GM18499 (cell line): ENCODE data around the gene SELENOV.

Source experiments
- ATAC-seq: cut with Tn5 transposase; IDR thresholded peaks from one replicate; pipeline ENCODE4 v1.9.1; 2021; ENCODE audit warnings: moderate number of reproducible peaks; ENCODE audit not compliant: insufficient read depth, unreplicated experiment

The SELENOV gene

DNA sequence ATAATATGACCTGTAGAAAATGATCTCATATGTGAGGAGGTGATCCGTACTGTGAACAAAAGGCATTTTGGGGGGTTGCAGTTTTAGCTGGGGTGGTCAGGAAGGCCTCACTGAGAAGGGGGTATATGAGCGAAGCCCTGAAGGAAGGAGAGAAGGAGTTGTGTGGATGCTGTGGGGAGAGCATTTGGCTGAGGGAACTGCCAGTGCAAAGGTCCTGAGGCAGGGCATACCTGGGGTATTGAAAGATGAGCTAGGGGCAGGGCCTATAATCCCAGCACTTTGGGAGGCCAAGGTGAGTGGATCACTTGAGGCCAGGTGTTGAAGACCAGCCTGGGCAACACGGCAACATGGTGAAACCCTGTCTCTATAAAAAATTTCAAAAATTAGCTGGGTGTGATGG, 2.5 kb downstream of the SELENOV start:
- no peak for ATAC-seq

DNA sequence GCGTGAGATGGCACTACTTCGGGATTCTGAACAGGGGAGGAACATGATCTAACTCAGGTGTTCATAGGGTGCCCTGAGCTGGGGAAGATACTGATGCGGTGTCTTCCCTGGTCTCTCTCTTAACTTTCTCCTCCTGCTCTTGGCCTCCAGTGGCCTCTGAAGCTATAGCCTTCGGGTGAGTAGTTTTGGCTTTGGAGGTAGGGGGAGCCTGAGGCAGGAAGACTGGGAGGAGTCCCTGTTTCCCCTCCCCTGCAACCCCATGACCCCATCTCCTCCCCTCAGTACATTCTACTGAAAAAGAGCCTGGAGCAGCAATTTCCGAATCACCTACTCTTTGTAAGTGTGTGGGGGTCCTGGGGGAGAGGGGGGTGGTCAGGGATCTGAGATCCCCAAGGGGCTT, 3.5 kb downstream of the SELENOV start:
- ATAC-seq: no peak

DNA sequence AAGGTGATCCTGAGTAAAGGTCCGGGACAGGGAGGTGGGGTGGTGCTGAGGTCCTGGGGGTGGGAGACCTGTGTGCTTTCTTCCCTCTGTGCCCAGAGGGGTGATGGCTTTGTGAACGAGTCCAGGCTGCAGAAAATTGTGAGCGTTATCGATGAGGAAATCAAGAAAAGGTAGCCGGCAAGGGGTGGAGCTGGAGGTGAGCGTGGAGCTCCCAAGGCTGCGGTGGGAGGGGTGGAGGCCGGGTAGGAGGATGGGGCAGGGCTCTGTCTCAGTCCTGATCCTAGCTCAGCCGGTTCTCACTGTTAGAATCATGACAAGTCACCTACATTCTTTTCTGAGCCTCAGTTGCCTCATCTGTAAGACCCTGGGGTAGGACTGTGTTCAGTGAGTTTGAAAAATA, 4.0 kb downstream of the SELENOV start:
- no peak for ATAC-seq

DNA sequence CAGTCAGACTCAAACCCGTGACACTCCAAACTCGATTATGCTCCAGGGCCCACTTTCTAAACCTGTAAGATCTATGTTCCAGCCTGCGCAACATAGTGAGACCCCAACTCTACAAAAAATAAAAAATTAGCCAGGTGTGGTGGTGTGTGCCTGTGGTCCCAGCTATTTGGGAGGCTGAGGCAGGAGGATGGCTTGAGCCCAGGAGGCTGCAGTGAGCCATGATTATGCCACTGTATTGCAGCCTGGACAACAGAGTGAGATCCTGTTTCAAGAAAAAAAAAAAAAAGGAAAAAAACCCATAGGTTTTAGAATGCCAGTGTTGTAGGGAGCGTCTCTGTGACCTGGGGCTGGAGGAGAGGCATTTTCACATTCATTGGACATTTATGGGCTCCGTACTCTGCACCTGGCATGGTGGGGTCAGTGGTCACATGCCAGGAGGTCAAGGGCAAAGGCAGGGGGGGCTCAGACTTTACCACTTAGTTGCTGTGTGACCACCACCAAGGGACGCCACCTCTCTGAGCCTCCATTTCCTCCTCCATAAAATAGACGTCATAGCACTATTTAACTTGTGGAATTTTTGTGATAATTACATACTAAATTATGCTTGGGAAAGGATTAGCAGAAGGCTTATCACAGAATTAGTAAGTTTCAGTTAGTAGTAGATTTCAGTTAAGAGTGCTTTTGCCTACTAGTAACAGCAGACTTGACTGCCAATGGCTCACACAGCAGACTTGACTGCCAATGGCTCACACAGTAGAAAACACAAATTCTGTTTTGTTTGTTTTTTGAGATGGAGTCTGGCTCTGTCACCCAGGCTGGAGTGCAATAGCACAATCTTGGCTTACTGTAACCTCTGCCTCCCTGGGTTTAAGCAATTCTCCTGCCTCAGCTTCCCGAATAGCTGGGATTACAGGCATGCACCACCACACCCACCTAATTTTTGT, 5.9 kb downstream of the SELENOV start:
- ATAC-seq: no peak

DNA sequence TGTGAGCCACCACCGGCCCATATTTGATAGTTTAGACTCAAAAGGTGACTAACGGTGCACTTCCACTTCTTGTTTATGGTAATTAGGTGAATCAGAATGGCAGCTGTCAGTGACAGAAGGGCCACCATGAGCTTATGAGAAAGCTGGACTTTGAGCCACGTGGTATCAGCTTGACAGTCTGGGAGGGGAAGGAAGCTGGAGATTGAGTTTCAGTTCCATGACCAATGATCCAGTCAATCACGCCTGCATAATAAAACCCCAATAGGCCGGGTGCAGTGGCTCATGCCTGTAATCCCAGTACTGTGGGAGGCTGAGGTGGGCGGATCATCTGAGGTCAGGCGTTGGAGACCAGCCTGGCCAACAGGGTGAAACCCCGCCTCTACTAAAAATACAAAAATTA, 9.6 kb downstream of the SELENOV start:
- ATAC-seq: no peak

DNA sequence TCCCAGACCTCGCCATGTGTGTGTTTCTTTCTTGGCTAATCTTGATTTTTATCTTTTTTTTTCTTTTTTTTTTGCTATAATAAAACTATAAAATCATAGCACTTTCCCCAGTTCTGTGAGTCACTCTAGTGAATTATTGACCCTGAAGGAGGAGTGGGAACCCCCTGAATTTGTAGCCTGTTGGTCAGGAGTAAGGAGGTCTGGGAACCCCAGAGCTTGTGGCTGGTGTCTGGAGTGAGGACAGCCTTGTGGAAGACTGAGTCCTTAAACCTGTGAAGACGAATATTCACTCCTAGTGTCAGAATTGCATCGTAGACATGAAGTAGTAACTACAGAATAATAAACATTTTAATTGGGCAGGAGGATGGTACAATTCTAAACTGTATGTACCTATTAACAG, 10.3 kb downstream of the SELENOV start:
- ATAC-seq: no peak

DNA sequence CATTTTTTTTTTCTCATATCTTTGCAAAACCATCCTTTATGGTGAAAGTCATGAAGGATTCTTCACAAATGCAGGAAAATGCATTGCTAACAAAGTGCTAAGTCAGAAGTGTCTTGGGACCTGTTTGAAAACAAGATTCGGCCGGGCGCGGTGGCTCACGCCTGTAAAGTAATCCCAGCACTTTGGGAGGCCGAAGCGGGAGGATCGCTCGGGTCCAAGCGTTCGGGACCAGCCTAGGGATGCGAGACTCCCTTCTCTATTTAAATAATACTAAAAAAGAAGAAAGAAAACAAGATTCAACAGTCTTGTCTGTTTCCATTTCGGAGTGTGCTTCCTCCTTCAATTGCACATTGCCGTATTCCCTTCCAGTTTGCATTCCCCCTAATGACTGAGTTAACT, 16.9 kb downstream of the SELENOV start:
- ATAC-seq: no peak

DNA sequence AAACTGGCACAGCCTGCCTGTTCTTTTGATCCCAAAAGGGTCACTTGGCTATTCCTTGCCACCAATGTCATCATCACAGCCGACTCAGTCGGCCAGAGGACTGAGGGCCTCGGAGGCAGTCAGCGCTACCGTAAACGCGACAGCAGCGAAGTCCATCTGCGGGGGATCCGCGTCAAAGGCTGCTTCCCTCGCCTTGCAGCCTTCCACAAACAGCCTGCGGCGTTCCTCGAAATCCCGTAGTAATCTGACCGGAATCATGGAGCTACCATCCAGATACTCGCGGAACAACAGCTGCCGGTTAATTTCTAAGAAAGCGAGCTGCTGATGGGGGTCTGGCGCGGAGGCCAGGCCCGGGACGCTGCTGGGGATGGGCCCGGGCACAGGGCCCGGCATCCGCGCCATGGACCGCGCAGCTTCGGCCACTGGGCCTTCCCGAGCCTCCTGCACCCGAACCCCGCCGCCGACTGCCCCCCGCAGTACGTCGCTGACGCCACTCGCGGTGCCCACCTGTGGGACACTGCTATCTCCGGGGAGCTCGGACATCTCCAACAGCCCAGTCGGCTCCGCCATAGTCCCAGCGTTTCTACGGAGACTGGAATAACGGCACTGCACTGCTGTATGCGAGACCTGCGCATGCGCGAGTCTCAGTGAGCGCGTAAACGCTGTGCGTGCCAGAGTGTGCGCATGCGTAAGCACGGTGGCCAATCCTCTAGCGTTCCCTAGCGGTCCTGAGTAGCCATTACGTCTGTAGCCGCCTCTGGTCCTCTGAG, 17.5 kb downstream of the SELENOV start, which contains the start of gene EID2B:
Gene EID2B (minus strand): TSS at position 620 of the 770 bp plus-strand sequence. CDS start 50 bp downstream, at position 570.
- ATAC-seq: peak; percentile 75

DNA sequence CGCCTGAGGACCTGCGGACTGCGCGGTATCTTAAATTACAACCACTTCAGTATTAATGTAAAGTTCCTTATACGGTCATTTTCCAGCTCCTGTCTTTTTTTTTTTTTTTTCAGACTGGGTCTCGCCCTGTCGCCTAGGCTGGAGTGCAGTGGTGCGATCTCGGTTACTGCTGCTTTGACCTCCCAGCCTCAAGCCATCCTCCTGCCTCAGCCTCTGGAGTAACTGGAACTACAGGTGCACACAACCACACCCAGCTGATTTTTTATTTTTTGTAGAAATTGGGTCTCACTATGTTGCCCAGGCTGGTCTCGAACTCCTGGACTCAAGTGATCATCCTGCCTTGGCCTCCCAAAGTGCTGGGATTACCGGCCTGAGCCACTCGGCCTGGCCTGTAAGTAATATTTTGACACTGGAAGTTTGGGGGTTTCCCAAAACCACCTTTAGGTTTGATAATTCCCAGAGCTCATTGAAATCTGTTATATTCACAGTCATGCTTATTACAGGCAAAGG, 18.1 kb downstream of the SELENOV start:
- ATAC-seq: no peak

DNA sequence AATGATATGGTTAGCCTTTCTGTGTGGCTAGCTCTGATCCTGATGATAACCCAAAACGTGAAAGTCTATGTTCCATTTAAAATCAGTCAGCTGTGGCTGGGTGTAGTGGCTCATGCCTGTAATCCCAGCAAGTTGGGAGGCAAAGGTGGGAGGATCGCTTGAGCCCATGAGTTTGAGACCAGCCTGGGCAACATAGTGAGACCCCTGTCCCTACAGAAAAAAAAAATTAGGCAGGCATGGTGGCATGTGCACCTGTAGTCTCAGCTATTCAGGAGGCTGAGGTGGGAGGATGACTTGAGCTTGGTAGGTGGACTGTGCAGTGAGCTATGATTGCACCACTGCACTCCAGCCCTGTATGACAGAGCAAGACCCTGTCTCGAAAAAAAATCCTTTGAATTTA, 18.9 kb downstream of the SELENOV start:
- no peak for ATAC-seq

DNA sequence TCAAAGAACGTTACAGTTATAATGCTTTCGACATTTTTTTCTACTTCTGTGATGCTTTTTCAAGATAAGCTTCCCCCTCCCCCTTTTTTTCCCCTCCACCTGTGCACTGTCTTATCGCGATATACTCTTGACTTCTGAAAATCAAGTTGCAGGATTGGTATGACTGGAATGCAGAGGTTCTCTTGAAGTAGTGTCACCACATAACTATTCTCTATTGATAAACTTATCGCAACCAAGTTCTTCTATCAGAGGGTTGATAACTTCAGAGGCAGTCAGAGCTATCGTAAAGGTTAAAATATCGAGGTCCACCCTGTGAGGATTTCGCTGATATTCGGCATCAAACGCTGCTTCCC, 24.2 kb downstream of the SELENOV start:
- ATAC-seq: no peak

DNA sequence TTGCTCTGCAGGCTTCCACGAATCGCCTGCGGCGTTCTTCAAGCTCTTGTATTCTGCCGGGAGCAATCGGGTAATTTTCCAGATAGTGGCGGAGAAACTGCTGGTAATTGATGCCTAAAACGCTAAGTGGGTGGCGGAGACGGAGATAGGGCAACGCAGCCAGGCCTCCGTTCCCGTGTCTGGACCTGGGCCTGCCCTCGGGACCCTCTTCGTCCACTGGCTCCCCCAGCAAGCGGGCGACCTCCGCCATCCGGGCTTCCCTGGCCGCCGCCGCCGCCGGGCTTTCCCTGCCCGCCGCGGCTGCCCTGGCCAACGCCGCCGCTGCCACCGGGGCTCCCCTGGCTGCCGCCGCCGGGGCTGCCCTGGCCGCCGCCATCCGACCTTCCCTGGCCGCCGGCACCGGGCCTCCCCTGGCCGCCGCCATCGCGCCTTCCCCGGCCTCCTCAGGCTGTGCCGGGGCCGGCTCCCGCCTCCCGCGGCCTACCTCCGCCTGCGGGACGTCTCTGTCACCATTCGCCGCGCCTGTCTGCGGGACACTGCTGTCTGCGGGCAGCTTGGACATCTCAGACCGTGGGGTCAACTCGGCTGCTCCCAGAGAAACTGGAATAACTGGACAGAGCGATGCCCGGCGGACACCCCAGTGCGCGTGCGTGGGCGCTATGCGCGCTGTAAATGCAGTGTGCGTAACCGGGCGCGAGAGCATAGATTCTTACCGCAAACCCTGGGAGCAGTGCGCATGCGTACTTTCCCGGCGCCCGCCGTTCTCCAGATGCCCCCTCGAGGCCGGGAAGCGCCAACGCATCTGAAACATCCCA, 24.8 kb downstream of the SELENOV start, which contains the start of gene EID2:
Gene EID2 (minus strand): TSS at position 644 of the 815 bp plus-strand sequence. CDS start 82 bp downstream, at position 562.
- peak; percentile 54 for ATAC-seq

DNA sequence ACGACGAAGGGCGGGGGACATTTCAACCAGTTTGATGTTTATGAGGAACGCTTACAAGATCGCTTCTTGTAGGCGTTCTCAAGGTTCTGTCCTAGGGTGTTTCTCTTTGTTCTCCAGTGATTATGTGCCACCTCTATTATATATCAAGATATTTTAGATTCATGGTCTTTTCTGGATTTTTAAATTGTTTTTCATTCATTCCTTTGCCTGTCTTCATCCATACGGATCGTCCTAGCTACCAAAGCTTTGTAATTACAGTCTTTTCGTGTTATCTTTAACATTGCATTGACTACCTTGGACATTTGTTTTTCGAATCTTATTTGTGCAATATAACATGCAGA, 25.4 kb downstream of the SELENOV start:
- ATAC-seq: no peak

DNA sequence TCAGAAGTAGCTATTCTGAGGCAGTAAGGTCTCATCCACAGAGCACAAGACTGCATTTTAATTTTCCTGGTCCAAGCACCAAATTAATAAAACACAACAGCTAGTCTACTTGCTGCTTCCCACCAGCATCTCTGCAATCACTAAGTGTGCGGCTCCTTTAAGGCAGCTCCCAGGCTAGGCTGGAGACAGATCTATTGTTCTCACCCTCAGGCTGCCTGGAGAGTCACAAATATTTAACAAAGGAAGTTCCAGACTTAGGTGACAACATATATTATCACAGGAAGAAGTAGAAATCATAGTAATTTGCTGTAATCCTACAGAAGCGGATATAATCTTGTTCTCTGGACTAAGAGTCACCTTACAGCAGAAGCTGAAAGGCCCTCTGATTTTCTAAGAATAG, 27.3 kb downstream of the SELENOV start:
- ATAC-seq: no peak

DNA sequence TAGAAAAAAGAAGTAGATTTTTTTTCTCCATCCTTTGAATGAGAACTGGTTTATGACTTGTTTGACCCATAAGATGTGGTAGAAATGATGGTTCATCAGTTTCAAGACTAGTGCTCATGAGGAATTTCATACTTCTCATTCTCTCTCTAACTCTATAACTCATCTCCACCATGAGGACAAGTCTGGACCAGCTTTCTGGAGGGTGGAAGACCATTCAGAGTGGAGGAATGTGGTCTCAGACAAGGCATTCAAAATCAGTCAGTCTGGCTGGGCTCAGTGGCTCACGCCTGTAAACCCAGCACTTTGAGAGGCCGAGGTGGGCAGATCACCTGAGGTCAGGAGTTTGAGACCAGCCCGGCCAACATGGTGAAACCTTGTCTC, 28.5 kb downstream of the SELENOV start:
- ATAC-seq: no peak

DNA sequence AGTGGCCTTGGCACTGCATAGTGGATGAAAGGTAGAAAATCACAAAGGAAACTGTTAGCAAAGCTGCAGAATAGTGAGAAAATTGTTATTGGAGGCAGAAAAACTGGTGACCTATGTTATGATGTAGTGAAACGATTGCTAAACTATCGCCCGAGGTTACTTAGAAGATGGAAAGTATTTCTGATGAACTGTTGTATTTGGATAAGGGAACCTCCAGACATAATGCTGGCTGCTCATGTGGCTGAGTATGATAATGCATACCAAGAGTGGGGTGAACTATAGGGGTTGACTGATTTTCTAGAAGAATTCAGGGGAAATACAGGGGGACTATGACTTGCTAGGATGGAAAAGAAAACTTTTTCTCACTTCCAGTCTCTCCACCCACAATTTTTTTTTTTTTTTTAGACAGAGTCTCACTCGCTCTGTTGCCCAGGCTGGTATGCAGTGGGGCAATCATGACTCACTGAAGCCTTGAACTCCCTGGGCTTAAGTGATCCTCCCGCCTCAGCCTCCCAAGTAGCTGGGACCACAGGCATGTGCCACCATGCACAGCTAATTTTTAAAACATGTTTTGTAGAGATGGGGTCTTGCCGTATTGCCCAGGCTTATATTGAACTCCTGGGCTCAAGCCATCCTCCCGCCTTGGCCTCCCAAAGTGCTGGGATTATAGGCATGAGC, 29.4 kb downstream of the SELENOV start:
- no peak for ATAC-seq

DNA sequence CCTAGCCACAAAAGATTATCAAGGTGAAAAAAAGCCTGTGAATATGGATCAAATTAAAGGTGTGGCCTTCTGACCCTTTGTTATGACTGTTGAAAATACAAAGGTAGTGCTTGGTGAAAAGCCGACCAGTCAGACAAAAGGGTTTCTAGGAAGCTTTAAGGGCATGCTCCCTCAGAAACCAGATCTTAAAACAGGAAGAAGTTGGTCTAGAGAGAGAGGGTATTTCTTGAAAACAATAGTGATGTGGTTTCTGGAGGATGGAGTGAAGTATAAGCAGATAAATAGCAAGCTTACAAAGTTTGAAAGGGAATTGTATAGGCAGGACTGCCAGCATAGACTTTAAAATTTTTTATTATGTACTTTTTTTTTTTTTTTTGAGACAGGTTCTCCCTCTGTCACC, 30.0 kb downstream of the SELENOV start:
- no peak for ATAC-seq

DNA sequence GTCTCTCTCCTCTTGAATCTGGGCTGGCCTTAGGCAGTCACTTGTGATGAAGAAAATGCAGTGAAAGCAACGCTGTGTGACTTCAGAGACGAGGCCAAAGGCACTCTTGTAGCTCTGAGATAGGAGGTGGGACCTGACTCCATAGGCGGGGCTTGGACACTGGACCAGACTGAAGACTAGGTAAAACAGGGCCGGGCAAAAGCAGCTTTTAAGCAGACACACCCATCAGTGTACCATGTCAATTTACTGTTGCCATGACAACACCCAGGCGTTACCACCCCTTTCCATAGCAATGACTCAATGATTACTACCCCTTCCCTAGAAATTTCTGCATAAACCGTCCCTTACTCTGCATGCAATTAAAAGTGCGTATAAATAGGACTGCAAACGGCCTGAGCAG, 31.7 kb downstream of the SELENOV start:
- no peak for ATAC-seq

DNA sequence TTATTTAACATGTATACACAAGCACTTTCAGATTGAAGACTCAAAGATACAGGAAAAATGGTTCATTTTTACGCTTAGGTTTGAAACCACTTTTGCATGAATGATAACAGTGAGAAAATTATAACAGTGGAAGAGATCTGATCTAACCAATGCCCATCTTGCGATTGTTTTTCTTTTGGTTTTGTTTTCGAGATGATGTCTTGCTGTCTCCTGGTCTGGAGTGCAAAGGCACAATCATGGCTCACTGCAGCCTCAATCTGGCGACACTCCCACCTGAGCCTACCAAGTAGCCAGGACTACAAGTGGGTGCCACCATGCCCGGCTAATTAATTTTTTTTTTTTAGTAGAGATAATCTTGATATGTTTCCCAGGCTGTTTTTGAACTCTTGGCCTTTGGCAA, 35.3 kb downstream of the SELENOV start:
- no peak for ATAC-seq

DNA sequence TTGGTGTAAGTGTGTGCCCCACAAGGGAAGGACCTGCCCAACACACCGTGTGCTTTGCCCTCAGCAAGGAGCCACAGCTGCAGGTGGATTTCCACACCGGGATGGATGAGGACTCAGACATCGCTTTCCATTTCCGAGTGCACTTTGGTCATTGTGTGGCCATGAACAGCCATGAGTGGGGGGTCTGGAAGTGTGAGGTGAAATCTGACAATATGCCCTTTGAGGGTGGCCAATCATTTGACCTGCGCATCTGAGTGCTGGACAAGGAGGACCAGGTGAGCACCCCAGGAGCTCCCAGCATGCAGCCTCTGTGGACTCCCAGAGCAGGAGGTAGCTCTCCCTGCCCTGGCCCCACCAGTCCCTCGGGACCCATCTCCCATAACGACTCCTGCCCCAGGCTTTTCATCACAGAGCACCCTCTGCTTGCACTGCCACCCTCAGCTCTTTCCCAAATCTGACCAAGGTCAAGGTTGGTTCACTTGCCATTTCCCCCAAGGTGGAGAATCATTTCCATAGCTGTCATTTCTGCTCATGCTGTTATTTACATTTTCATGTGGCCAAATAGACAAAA, 38.2 kb downstream of the SELENOV start:
- no peak for ATAC-seq
